Measurements from ENCODE around the gene AMFR.

Gene AMFR

GRCh38 chr16:56320811-56321558 is 104.4 kb downstream of the AMFR start:
- DNase-seq (ENCODE audit: low read depth, low spot score) = no peak
- H3K27me3 ChIP-seq (ENCODE audit: insufficient read depth, insufficient read length) = peaks cover 18% of the 10 kb centered on the region
- H3K4me1 ChIP-seq (ENCODE audit: insufficient read depth, insufficient read length) = peaks cover 3% of the 10 kb centered on the region
- no peaks in the 10 kb centered on the region for H3K36me3 ChIP-seq (ENCODE audit: insufficient read depth, insufficient read length, low read length)
- no peak overlapping the region for H3K9ac ChIP-seq (ENCODE audit: insufficient read length, low read depth)
- TF ChIP-seq SUZ12 (IDR thresholded peaks at IDR 0.05; ENCODE audit: extremely low read depth, insufficient read depth, insufficient read length) (no peak), YY1 (IDR thresholded peaks at IDR 0.05; ENCODE audit: insufficient read depth, insufficient read length) (no peak), ZNF274 (IDR thresholded peaks at IDR 0.05; ENCODE audit: low read depth, low read length) (no peak)
- H3K4me3 ChIP-seq (ENCODE audit: insufficient read length, low read depth) = no peak overlapping the region
- H3K9me3 ChIP-seq (ENCODE audit: insufficient read depth, low read length) = no peaks in the 10 kb centered on the region

- H3K36me3 ChIP-seq (ENCODE audit: insufficient read depth, insufficient read length, low read length) = no peaks in the 10 kb centered on the region
- TF ChIP-seq ZNF274 (IDR thresholded peaks at IDR 0.05; ENCODE audit: low read depth, low read length) = no peak
- no peak for TF ChIP-seq YY1 (IDR thresholded peaks at IDR 0.05; ENCODE audit: insufficient read depth, insufficient read length)
- no peak for TF ChIP-seq SUZ12 (IDR thresholded peaks at IDR 0.05; ENCODE audit: extremely low read depth, insufficient read depth, insufficient read length)
- no peak for DNase-seq (ENCODE audit: low read depth, low spot score)
- peaks cover 18% of the 10 kb centered on the region for H3K27me3 ChIP-seq (ENCODE audit: insufficient read depth, insufficient read length)
- no peak overlapping the region for H3K4me3 ChIP-seq (ENCODE audit: insufficient read length, low read depth)
- no peaks in the 10 kb centered on the region for H3K9me3 ChIP-seq (ENCODE audit: insufficient read depth, low read length)
- peaks cover 3% of the 10 kb centered on the region for H3K4me1 ChIP-seq (ENCODE audit: insufficient read depth, insufficient read length)
- no peak overlapping the region for H3K9ac ChIP-seq (ENCODE audit: insufficient read length, low read depth)
These were observed 105.3 kb downstream of the AMFR start for GRCh38 chr16:56320056-56320455.

GRCh38 chr16:56319376-56319775 is 106.0 kb downstream of the AMFR start:
- H3K9ac ChIP-seq (ENCODE audit: insufficient read length, low read depth) = no peak overlapping the region
- TF ChIP-seq YY1 (IDR thresholded peaks at IDR 0.05; ENCODE audit: insufficient read depth, insufficient read length) = no peak
- no peak for TF ChIP-seq SUZ12 (IDR thresholded peaks at IDR 0.05; ENCODE audit: extremely low read depth, insufficient read depth, insufficient read length)
- no peak for TF ChIP-seq ZNF274 (IDR thresholded peaks at IDR 0.05; ENCODE audit: low read depth, low read length)
- H3K9me3 ChIP-seq (ENCODE audit: insufficient read depth, low read length) = no peaks in the 10 kb centered on the region
- peaks cover 3% of the 10 kb centered on the region for H3K4me1 ChIP-seq (ENCODE audit: insufficient read depth, insufficient read length)
- H3K36me3 ChIP-seq (ENCODE audit: insufficient read depth, insufficient read length, low read length) = no peaks in the 10 kb centered on the region
- peaks cover 18% of the 10 kb centered on the region for H3K27me3 ChIP-seq (ENCODE audit: insufficient read depth, insufficient read length)
- H3K4me3 ChIP-seq (ENCODE audit: insufficient read length, low read depth) = no peak overlapping the region
- no peak for DNase-seq (ENCODE audit: low read depth, low spot score)

- no peaks in the 10 kb centered on the region for H3K9me3 ChIP-seq (ENCODE audit: insufficient read depth, low read length)
- H3K27me3 ChIP-seq (ENCODE audit: insufficient read depth, insufficient read length) = peaks cover 18% of the 10 kb centered on the region
- peaks cover 3% of the 10 kb centered on the region for H3K4me1 ChIP-seq (ENCODE audit: insufficient read depth, insufficient read length)
- H3K4me3 ChIP-seq (ENCODE audit: insufficient read length, low read depth) = no peak overlapping the region
- DNase-seq (ENCODE audit: low read depth, low spot score) = no peak
- no peak for TF ChIP-seq SUZ12 (IDR thresholded peaks at IDR 0.05; ENCODE audit: extremely low read depth, insufficient read depth, insufficient read length)
- TF ChIP-seq YY1 (IDR thresholded peaks at IDR 0.05; ENCODE audit: insufficient read depth, insufficient read length) = no peak
- TF ChIP-seq ZNF274 (IDR thresholded peaks at IDR 0.05; ENCODE audit: low read depth, low read length) = no peak
- H3K9ac ChIP-seq (ENCODE audit: insufficient read length, low read depth) = no peak overlapping the region
- no peaks in the 10 kb centered on the region for H3K36me3 ChIP-seq (ENCODE audit: insufficient read depth, insufficient read length, low read length)
These were observed 106.6 kb downstream of the AMFR start for GRCh38 chr16:56318827-56319140.

- peak overlapping the region; percentile 65 for H3K9ac ChIP-seq (ENCODE audit: insufficient read length, low read depth)
- H3K4me3 ChIP-seq (ENCODE audit: insufficient read length, low read depth) = no peak overlapping the region
These were observed 107.1 kb downstream of the AMFR start for GRCh38 chr16:56317998-56318826.

GRCh38 chr16:56316545-56316944 is 108.8 kb downstream of the AMFR start:
- Histone ChIP-seq H3K9ac (ENCODE audit: insufficient read length, low read depth) (no peak overlapping the region), H3K36me3 (ENCODE audit: insufficient read depth, insufficient read length, low read length) (no peaks in the 10 kb centered on the region), H3K4me1 (ENCODE audit: insufficient read depth, insufficient read length) (peaks cover 3% of the 10 kb centered on the region), H3K9me3 (ENCODE audit: insufficient read depth, low read length) (no peaks in the 10 kb centered on the region), H3K4me3 (ENCODE audit: insufficient read length, low read depth) (no peak overlapping the region), H3K27me3 (ENCODE audit: insufficient read depth, insufficient read length) (peaks cover 18% of the 10 kb centered on the region)
- DNase-seq (ENCODE audit: low read depth, low spot score) = no peak
- TF ChIP-seq YY1 (IDR thresholded peaks at IDR 0.05; ENCODE audit: insufficient read depth, insufficient read length) (no peak), ZNF274 (IDR thresholded peaks at IDR 0.05; ENCODE audit: low read depth, low read length) (no peak), SUZ12 (IDR thresholded peaks at IDR 0.05; ENCODE audit: extremely low read depth, insufficient read depth, insufficient read length) (no peak)

More at GRCh38 chr16:56317998-56318826, 107.1 kb downstream of the AMFR start:
- DNase-seq (ENCODE audit: low read depth, low spot score) = peak; percentile 68
- H3K27me3 ChIP-seq (ENCODE audit: insufficient read depth, insufficient read length) = peaks cover 18% of the 10 kb centered on the region
- no peaks in the 10 kb centered on the region for H3K36me3 ChIP-seq (ENCODE audit: insufficient read depth, insufficient read length, low read length)
- TF ChIP-seq ZNF274 (IDR thresholded peaks at IDR 0.05; ENCODE audit: low read depth, low read length) (no peak), SUZ12 (IDR thresholded peaks at IDR 0.05; ENCODE audit: extremely low read depth, insufficient read depth, insufficient read length) (no peak), YY1 (IDR thresholded peaks at IDR 0.05; ENCODE audit: insufficient read depth, insufficient read length) (peak; percentile 42)
- H3K9me3 ChIP-seq (ENCODE audit: insufficient read depth, low read length) = no peaks in the 10 kb centered on the region
- peaks cover 3% of the 10 kb centered on the region for H3K4me1 ChIP-seq (ENCODE audit: insufficient read depth, insufficient read length)

GRCh38 chr16:56315955-56316354 is 109.4 kb downstream of the AMFR start:
- peaks cover 18% of the 10 kb centered on the region for H3K27me3 ChIP-seq (ENCODE audit: insufficient read depth, insufficient read length)
- no peaks in the 10 kb centered on the region for H3K36me3 ChIP-seq (ENCODE audit: insufficient read depth, insufficient read length, low read length)
- no peak for DNase-seq (ENCODE audit: low read depth, low spot score)
- no peak overlapping the region for H3K4me3 ChIP-seq (ENCODE audit: insufficient read length, low read depth)
- H3K9ac ChIP-seq (ENCODE audit: insufficient read length, low read depth) = no peak overlapping the region
- H3K4me1 ChIP-seq (ENCODE audit: insufficient read depth, insufficient read length) = peaks cover 3% of the 10 kb centered on the region
- no peaks in the 10 kb centered on the region for H3K9me3 ChIP-seq (ENCODE audit: insufficient read depth, low read length)
- TF ChIP-seq YY1 (IDR thresholded peaks at IDR 0.05; ENCODE audit: insufficient read depth, insufficient read length) (no peak), SUZ12 (IDR thresholded peaks at IDR 0.05; ENCODE audit: extremely low read depth, insufficient read depth, insufficient read length) (no peak), ZNF274 (IDR thresholded peaks at IDR 0.05; ENCODE audit: low read depth, low read length) (no peak)
